MCF 10A (cell line): ENCODE measurements around the gene CHRNA3. TPM values are rescaled to one million over a fixed set of nuclear protein-coding genes. Genes with fewer than 3 reads are reported as not detected.

Experiments
- BruUV-seq: library from RNA; stranded (reverse); fragments of 400-500 nt; replicated peaks from 2 replicates; lab custom pipeline; 2021; lab: Mats Ljungman, UMichigan
- CTCF ChIA-PET: fragments of 300-600 bp; sonication (Branson Sonifier 250); formaldehyde crosslinking; extraction: SDS; loops from one replicate; lab custom pipeline; 2021; ENCODE audit warnings: antibody characterized with exemption, inconsistent platforms; lab: Yijun Ruan, JAX
- POLR2A ChIA-PET: fragments of 300-600, 350-650 bp; sonication (Branson Sonifier 250); formaldehyde crosslinking; extraction: SDS; loops from one replicate; lab custom pipeline; 2020; ENCODE audit warnings: antibody characterized with exemption, inconsistent platforms; lab: Yijun Ruan, JAX
- DNase-seq: peaks from one replicate; pipeline ENCODE4 v3.0.0-alpha.2; 2018; ENCODE audit not compliant: unreplicated experiment
- H3K27ac Mint-ChIP-seq: one replicate; pipeline ENCODE4 v1.8.0; 2022; ENCODE audit warnings: mild to moderate bottlenecking, low read depth, mixed read lengths; ENCODE audit not compliant: unreplicated experiment
- H3K27me3 Mint-ChIP-seq: one replicate; pipeline ENCODE4 v1.8.0; 2022; ENCODE audit warnings: mixed read lengths; ENCODE audit not compliant: insufficient read depth, unreplicated experiment
- H3K36me3 Mint-ChIP-seq: one replicate; pipeline ENCODE4 v1.8.0; 2022; ENCODE audit warnings: mild to moderate bottlenecking, moderate library complexity, mixed read lengths; ENCODE audit not compliant: insufficient read depth, unreplicated experiment
- H3K4me1 Mint-ChIP-seq: one replicate; pipeline ENCODE4 v1.8.0; 2022; ENCODE audit warnings: mixed read lengths; ENCODE audit not compliant: insufficient read depth, unreplicated experiment
- H3K4me3 Mint-ChIP-seq: one replicate; pipeline ENCODE4 v1.8.0; 2022; ENCODE audit warnings: mild to moderate bottlenecking, moderate library complexity, mixed read lengths; ENCODE audit not compliant: unreplicated experiment
- H3K9me3 Mint-ChIP-seq: one replicate; pipeline ENCODE4 v1.8.0; 2022; ENCODE audit warnings: mixed read lengths; ENCODE audit not compliant: unreplicated experiment
- intact Hi-C: fragments of 100-400 bp; cut with micrococcal nuclease; formaldehyde crosslinking; loops from 2 replicates; pipeline ENCODE4 v1.14.1; 2022
- total RNA-seq: library from RNA; stranded (reverse); gene quantifications from 2 replicates; pipeline ENCODE4 v1.2.3, GENCODE V29; 2022
- TF ChIP-seq, protein P1 (sequence below): fragments of 200-600 bp; IDR thresholded peaks from one replicate; pipeline ENCODE4 v1.8.0; 2022; ENCODE audit warnings: antibody characterized with exemption, mild to moderate bottlenecking; ENCODE audit not compliant: unreplicated experiment

The CHRNA3 gene
- total RNA-seq, 1 experiment from 2014 or later = not detected

DNA sequence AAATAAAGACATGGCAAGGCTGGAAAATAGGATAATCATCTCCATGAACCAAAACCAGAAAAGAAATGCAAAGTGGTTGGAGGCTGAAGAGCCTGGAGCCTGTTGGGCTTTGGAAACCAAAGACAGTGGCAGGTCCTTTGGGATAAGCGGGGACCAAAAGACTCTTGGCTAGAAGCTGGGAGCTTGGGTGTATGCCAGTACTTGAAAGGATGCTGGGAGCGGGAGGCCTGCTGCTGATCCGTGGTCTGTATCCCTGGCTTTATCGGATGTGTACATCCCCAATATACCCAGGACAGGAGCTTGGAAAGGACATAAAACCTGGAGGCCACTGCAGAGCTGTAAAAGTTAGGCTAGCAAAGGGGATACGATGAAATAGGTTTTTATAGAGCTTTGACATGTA lies 21.5 kb upstream of the CHRNA3 start:
- intact Hi-C loops = no loop called here
- BruUV-seq = no TSS peak
- ChIA-PET CTCF (interaction anchor here (0.5 kb wide), 1 partner anchor 76 kb away, joined by 3 read pairs; no protein-coding TSS in a partner anchor), POLR2A (interaction anchor here (0.7 kb wide), 1 partner anchor 468 kb away, joined by 3 read pairs; no protein-coding TSS in a partner anchor)
- Mint-ChIP-seq H3K27ac (no peak overlapping the region), H3K36me3 (no peaks in the 10 kb centered on the region), H3K27me3 (no peaks in the 10 kb centered on the region), H3K4me3 (no peak overlapping the region), H3K4me1 (no peaks in the 10 kb centered on the region), H3K9me3 (no peaks in the 10 kb centered on the region)
- TF ChIP-seq, protein P1, sequence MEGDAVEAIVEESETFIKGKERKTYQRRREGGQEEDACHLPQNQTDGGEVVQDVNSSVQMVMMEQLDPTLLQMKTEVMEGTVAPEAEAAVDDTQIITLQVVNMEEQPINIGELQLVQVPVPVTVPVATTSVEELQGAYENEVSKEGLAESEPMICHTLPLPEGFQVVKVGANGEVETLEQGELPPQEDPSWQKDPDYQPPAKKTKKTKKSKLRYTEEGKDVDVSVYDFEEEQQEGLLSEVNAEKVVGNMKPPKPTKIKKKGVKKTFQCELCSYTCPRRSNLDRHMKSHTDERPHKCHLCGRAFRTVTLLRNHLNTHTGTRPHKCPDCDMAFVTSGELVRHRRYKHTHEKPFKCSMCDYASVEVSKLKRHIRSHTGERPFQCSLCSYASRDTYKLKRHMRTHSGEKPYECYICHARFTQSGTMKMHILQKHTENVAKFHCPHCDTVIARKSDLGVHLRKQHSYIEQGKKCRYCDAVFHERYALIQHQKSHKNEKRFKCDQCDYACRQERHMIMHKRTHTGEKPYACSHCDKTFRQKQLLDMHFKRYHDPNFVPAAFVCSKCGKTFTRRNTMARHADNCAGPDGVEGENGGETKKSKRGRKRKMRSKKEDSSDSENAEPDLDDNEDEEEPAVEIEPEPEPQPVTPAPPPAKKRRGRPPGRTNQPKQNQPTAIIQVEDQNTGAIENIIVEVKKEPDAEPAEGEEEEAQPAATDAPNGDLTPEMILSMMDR = no peak
- no peak for DNase-seq

DNA sequence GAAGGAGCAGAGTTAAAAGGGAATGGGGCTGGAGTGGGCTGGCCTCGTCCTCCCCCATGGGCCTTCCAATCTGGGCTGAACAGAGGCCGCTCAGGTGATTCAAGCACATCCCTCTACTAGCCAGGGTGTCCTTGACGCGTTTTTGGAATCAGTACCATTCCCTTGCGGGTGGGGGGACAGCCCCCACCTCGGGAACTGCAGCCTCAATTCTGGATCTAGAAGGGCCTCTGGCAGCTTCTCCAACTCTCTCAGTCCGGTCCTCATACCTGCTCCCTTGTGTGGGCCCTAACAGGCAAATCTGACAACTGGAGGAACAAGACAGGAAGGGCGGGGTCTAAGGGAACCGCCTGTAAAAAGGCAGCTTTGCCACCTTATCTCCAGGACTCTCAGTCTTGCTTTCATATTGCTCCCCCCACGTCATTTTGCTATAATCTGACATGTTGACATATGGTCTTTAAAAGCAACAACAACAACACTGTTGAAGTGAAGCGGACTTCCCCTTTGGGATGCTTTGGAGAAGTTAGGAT lies 21.0 kb upstream of the CHRNA3 start:
- BruUV-seq = no TSS peak
- intact Hi-C loops = no loop called here
- POLR2A ChIA-PET = no interaction called here
- Mint-ChIP-seq H3K36me3 (no peaks in the 10 kb centered on the region), H3K27ac (no peak overlapping the region), H3K9me3 (no peaks in the 10 kb centered on the region), H3K27me3 (no peaks in the 10 kb centered on the region), H3K4me3 (no peak overlapping the region), H3K4me1 (no peaks in the 10 kb centered on the region)
- no peak for DNase-seq
- TF ChIP-seq, protein P1 = no peak
- CTCF ChIA-PET = interaction anchor here (0.5 to 8.7 kb wide), 3 partner anchors 66 to 109 kb away, joined by 3 to 88 read pairs (median 3); no protein-coding TSS in a partner anchor

DNA sequence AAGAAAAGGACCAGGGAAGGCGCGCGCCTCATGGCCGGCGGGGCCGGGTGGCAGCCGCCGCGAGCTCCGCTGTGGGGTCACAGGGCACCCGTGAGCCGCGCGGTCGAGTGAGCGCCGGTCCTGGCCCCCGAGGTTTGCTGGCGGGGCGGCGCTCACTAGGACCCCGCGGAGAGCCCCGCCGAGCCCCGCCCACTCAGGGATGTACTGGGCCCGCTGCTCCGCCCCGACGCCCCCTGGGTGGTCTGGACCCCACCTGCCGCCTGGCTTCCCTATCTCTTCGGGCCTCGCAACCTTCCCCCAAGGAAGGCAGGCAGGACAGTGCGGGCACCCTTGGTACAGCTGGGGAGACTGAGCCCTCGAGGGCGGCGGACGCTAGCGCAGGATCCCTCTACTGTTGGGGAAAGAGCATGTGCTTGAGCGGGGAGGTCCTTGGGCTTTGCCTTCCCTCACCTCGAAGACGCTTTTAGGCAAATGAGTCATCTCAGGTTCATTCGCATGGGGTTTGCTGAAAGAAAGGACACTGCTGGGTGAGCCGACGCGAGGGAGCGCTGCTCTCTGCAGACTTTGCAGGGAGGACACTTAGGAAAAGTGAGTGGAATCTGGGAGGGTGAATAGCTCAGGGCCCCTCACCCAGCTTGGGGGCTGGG lies 20.4 kb upstream of the CHRNA3 start, which contains the start of gene CHRNB4:
Gene CHRNB4, minus strand, starts transcription at position 109 of the 647 bp plus-strand sequence. Its CDS starts 77 bp downstream, at position 32.
- Mint-ChIP-seq H3K4me1 (no peaks in the 10 kb centered on the region), H3K27ac (no peak within 1 kb of the TSS), H3K27me3 (no peaks in the 10 kb centered on the region), H3K4me3 (no peak within 1 kb of the TSS), H3K9me3 (no peaks in the 10 kb centered on the region), H3K36me3 (no peaks in the 10 kb centered on the region)
- intact Hi-C loops = no loop called here
- DNase-seq = no peak
- ChIA-PET CTCF (interaction anchor here (1.0 to 8.7 kb wide), 2 partner anchors 67 to 110 kb away, joined by 3 to 88 read pairs; no protein-coding TSS in a partner anchor), POLR2A (no interaction called here)
- BruUV-seq = no TSS peak
- TF ChIP-seq, protein P1 = no peak

DNA sequence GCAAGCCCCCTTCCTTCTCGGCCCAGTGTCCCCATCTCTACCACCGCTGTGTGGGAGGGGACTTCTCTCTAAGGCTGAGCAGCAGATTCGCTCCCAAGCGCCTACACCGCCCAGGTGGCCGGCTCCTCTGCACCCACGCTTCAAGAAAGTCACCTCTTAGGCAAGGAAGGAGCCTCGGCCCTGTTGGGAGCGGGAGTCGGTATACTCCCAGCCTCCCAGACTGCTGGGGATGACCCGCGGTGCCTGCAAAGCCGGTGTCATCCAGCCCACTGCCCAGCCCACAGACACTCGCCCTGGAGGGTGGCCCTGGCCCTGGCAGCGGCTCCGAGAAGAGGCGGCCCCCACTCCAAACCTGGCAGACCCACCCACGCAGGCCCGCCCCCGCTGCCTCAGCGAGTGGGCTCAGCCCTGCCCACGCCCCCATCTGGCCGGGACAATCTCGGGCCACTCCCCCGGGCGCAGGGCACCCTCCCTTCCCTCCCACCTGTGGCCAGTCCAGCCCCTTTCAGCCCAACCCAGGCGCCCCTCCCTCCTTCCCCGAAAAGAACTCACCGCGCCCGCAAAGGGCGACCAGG lies 19.8 kb upstream of the CHRNA3 start:
- BruUV-seq = no TSS peak
- no peaks in the 10 kb centered on the region for H3K27me3 Mint-ChIP-seq
- no peak overlapping the region for H3K4me3 Mint-ChIP-seq
- no peaks in the 10 kb centered on the region for H3K36me3 Mint-ChIP-seq
- CTCF ChIA-PET = interaction anchor here (0.6 to 8.7 kb wide), 7 partner anchors 12 to 111 kb away, joined by 3 to 88 read pairs (median 4); no protein-coding TSS in a partner anchor
- no peaks in the 10 kb centered on the region for H3K4me1 Mint-ChIP-seq
- POLR2A ChIA-PET = no interaction called here
- intact Hi-C loops = no loop called here
- DNase-seq = no peak
- TF ChIP-seq, protein P1 = no peak
- H3K9me3 Mint-ChIP-seq = no peaks in the 10 kb centered on the region
- H3K27ac Mint-ChIP-seq = no peak overlapping the region
